RCC 7860 (cell line): ENCODE results near the gene PKNOX2.

Experiments
- DNase-seq: peaks from one replicate; pipeline ENCODE4 v3.0.0-alpha.2; 2015; ENCODE audit warnings: low spot score
- FAIRE-seq: peaks from 2 replicates; lab custom pipeline; 2012; peaks lifted over from hg19 to GRCh38; lab: Jason Lieb, UNC

PKNOX2 gene

GRCh38 chr11:125330462-125331325 lies 166.1 kb downstream of the PKNOX2 start:
- no peak for DNase-seq
- no peak for FAIRE-seq

DNA sequence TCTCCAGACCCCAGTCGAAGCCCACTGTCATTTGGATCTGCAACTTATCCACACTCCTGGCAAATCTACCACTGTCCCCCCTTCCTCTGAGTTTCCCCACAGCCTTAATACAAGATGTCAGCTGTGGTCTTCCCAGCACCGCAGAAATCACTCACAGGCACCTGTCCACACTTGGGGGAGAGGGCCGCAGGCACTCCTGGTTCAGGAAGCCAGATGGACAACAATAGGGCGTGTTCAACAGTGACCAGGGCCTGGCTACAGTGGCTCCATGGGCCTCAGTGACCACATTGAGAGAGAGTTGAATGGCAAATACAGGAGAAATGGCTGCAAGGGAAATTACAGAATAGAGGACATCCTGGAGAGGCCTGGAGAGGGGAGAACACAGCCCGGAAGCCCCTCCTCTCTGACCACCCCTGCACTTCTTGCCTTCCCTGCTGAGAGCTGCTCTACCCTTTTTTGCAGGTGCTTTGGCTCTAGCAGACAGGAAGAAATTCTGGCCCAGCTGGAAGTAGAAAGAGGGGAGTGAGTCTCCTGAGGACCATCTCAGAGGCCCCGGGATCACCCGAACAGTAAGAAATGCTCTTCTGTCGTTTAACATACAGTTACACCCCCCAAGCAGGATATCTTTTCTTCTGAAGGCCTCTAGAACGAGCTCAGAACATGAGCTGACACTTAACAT lies 166.9 kb downstream of the PKNOX2 start:
- DNase-seq: no peak
- no peak for FAIRE-seq

DNA sequence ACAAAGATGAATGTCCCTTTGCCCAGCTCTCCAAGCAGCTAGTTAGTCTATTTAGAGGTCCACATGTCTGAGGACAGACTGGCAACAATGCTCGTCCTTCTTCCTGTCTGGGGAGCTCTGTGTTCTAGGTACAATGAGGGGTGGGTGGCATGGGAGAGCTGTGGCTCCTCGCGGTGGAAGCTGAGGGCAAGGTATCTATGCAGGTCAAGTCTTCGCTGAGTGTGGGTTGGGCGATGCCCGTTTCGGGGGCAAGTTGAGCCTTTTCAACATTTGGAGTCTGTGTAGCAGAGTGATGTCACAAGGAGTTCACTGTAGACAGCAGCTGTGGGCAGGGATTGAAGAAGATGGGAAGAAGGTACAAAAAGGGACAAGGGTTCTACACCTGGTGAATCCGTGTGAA lies 168.3 kb downstream of the PKNOX2 start:
- no peak for DNase-seq
- FAIRE-seq: no peak

- no peak for DNase-seq
- FAIRE-seq: no peak
These were observed 169.0 kb downstream of the PKNOX2 start for GRCh38 chr11:125333354-125334073.

- FAIRE-seq (no peak), DNase-seq (no peak)
These were observed 170.6 kb downstream of the PKNOX2 start for GRCh38 chr11:125335106-125335505.

DNA sequence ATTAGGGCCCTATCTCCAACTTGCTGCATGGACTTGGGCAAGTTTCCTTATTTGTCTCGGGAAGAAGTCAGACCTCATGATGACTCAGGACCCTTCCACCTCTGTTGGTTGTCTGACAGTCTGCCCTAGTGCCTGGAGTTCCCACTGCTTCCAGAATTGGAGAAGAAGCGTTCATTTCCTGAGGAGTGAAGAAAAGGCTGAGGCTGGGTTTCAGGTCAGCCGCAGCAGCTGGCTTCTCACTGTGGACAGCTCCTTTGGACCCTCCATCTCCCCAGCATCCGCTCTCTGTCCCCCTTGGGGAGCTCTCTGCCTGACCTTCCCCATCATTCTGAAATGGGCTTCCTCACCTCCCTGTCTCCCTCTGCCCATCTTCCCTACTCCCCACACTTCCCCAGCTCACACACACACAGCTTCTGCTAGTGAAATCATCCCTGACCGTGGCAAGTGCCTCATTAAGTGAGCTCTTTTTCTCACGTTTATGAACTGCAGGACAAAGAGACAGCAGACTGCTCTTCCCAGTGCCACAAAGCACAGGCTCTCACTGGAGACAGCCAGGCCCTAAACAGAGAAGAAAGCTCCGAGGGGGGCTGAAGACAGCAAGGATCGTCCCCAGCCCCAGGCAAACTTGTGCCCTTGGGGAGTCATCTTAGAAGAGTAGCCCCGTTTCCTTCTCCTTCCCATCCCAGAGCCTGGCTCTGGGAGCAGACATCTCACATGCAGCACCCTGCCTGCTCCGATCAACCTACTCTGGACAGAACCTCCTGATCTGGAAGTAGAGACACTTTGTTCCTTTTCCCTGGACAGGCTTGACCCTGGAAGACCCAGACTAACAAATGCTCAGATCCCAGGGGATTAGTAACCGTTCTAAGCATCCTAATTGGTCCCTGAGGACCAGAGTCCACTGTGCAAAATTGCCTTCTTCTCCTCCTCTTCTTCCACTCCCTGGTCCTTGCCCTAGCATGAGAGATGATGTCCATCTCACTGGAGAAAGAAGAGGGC lies 173.6 kb downstream of the PKNOX2 start:
- no peak for FAIRE-seq

GRCh38 chr11:125338886-125339811 lies 174.6 kb downstream of the PKNOX2 start:
- FAIRE-seq: no peak
- DNase-seq: no peak

More for the DNA sequence above, 173.6 kb downstream of the PKNOX2 start:
- DNase-seq: no peak

DNA sequence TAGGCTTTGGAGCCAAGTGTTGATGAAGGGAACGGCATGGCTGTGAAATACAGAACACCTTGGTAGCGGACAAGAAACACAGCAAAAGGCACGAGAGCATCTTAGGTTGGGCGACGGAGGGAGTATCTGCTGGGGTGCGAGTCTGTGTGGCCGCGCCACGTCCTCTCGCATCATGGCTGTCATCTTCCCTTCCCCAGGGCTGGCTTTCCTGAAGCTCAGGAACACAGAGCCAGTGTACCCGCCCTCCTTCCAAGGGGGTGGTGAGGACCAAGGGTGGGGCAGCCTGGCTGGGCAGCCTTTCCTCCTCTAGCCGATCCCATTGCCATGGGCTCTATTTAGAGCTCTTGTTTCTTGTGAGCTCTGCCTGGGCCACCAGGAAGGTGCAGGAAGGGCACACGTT lies 177.1 kb downstream of the PKNOX2 start:
- DNase-seq: no peak
- FAIRE-seq: no peak

- DNase-seq: no peak
- FAIRE-seq: no peak
These were observed 177.9 kb downstream of the PKNOX2 start for GRCh38 chr11:125342281-125342930.

GRCh38 chr11:125343086-125343717 lies 178.7 kb downstream of the PKNOX2 start:
- FAIRE-seq: no peak

DNA sequence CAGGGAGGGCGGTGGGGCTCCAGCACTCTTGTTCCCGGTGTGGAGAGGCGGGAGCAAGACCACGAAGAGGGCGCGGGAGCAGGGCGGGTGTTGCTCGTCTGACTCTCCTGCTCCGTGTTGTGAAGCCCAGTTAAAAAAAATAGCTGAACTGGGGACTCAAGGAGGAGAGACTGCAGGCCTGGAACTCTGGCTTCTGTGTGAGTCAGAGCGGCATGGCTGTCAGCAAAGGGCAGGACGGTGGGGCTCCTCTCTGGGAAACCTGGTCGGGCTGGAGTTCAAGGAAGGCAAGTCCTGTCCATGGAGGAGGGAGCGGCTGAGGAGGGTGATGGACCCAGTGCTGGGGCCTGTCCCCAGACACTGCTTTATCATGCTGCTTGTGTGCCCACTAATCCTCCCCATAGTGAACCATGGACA lies 179.2 kb downstream of the PKNOX2 start:
- FAIRE-seq (no peak), DNase-seq (no peak)

More at GRCh38 chr11:125343086-125343717, 178.7 kb downstream of the PKNOX2 start:
- no peak for DNase-seq

DNA sequence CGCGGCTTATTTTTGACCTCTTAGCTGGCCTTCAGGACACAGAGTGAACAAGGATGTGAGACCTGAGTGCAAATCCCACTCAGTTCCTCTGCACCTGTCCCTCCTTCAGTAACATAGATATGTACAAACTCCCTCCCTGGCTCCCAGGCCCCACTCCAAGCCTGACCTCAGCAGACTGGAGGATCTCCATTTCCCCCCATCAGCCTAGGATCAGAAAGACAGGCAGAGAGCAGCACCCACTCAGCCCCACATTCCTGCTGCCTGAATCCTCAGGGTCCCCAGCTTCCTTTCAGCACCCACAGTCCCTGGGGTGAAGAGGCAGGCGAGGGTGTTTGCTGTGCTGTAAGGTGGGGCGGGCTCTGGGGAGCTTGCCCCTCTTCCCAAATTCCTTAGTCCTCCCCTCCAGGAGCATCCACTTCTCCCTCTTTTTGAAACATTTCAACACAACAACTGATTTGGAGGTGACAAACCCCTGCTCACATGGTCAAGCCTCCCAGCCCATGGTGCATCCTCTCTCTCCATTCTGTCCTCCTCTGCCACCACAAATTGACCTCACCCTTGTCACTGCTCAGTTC lies 180.4 kb downstream of the PKNOX2 start:
- DNase-seq (no peak), FAIRE-seq (no peak)

DNA sequence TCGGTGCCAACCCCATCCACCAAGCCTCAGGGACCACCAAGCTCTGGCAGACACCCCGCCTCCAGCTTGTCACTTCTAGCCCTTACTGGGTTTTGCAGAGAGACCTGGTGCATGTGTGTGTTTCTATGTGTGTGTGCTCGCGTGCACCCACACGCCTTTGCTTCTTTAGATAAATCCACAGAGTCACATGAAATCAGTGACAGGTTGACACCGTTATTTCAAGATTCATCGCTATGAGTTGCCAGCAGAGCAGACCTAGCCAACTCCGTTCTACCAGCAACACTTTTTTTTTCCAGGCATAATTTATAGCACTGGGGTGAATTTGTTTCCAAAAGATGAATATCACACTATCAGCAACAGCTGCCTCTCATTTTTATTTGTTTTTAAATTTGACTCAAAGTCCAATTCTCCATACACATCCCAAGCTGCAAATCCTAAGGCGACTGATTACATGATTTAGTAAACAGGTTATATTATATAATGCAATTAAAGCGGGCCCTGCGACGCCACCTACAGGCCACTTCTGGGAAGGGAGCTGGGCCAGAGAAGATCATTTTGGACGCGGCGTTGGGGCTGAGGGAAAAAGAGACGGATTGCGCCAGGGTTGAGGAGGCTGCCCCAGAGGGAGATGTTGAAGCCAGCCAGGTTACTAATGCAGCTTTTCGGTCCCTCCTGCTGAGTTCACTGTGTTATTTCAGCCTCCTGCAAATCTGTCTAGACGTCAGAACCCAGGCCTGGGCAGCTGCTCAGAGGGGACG lies 181.0 kb downstream of the PKNOX2 start:
- DNase-seq (no peak), FAIRE-seq (no peak)

- no peak for DNase-seq
These were observed 181.6 kb downstream of the PKNOX2 start for GRCh38 chr11:125346179-125346530.

DNA sequence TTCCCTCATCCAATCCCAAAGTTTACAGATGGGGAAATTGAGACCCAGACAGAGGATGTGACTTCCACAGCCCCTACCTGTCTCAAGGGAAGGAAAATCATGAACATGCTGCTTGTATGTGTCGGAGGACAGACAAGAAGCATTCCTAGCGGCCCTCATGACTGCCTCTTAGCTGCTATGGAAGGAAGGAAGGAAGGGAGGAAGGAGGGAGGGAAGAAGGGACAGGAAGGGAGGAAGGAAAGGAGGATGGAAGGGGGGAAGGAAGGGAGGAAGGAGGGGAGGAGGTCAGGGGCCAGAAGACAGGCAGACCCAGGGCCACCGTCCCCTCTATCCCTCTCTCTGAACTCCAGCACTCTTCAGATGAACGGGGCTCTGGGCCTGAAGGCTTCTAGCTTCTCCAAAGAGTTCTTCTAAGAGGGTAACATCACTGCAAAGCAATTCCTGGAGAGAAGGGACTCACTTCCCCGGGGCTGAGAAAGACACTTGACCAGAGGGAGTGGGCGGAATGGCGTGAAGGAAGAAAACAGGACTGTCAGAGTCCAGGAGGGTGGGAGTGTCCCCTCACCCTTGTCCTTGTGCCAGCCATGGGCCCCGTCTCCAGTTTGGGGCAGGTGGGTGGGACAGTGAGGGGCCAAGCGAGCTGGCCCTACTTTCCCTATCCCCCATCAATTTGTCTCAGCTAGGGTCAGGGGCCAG lies 182.2 kb downstream of the PKNOX2 start:
- DNase-seq (no peak), FAIRE-seq (no peak)

More at GRCh38 chr11:125346179-125346530, 181.6 kb downstream of the PKNOX2 start:
- no peak for FAIRE-seq

GRCh38 chr11:125347261-125347585 lies 182.7 kb downstream of the PKNOX2 start:
- FAIRE-seq: no peak
- DNase-seq: no peak

GRCh38 chr11:125348141-125348651 lies 183.6 kb downstream of the PKNOX2 start:
- DNase-seq (no peak), FAIRE-seq (no peak)
